GM12873 (cell line): ENCODE measurements around the gene PSMC4.

Experiments used
- TF ChIP-seq, protein P1 (sequence below): IDR thresholded peaks from 2 replicates; pipeline ENCODE4 v1.5.1; 2012; ENCODE audit warnings: low read depth, mild to moderate bottlenecking, moderate library complexity, low read length, control low read depth; ENCODE audit not compliant: insufficient read depth; ENCODE audit errors: missing control alignments

Gene PSMC4

GRCh38 chr19:39970675-39971379 lies at the start of gene PSMC4:
Gene PSMC4 (plus strand): TSS chr19:39971165. CDS start chr19:39971203, 38 bp downstream.
- TF ChIP-seq, protein P1, sequence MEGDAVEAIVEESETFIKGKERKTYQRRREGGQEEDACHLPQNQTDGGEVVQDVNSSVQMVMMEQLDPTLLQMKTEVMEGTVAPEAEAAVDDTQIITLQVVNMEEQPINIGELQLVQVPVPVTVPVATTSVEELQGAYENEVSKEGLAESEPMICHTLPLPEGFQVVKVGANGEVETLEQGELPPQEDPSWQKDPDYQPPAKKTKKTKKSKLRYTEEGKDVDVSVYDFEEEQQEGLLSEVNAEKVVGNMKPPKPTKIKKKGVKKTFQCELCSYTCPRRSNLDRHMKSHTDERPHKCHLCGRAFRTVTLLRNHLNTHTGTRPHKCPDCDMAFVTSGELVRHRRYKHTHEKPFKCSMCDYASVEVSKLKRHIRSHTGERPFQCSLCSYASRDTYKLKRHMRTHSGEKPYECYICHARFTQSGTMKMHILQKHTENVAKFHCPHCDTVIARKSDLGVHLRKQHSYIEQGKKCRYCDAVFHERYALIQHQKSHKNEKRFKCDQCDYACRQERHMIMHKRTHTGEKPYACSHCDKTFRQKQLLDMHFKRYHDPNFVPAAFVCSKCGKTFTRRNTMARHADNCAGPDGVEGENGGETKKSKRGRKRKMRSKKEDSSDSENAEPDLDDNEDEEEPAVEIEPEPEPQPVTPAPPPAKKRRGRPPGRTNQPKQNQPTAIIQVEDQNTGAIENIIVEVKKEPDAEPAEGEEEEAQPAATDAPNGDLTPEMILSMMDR: peak; percentile 88

DNA sequence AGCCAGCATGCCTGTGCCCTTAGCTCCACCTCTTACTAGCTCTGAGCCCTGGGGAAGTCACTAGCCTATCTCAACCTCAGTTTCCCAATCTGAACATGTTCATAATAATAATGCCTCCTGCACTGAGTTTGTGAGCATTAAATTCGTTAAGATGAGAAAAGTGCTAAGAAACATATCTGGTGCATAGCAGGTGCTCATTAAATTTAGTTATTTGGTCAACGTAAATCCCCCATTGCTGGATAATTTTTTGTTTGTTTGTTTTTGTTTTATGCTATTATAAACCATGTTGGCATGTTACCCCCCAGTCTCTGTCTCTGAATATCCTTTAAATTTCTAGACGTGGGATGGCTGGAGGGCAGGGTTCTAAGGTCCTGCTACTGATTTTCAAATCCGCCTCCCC lies 47.1 kb upstream of the PSMC4 start:
- TF ChIP-seq, protein P1: no peak

DNA sequence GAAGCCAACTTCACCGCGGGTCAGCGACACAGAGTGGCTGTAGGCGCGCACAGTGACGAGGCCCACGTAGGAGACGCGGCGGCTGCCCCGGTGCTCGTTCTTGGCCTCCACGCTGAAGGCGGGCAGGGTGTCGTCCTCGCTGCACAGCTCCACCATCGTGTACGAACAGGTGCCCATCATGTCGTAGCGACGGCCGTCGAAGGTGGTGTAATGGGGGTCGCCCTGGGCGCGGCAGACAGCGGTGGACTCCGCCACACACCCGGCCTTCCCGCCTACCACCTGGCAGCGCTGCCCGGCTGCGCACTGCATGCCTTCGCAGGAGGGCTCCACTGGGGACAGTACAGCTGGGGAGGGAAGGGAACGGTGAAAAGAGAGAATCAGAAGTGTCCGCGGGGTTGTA lies 46.6 kb upstream of the PSMC4 start:
- TF ChIP-seq, protein P1: no peak

DNA sequence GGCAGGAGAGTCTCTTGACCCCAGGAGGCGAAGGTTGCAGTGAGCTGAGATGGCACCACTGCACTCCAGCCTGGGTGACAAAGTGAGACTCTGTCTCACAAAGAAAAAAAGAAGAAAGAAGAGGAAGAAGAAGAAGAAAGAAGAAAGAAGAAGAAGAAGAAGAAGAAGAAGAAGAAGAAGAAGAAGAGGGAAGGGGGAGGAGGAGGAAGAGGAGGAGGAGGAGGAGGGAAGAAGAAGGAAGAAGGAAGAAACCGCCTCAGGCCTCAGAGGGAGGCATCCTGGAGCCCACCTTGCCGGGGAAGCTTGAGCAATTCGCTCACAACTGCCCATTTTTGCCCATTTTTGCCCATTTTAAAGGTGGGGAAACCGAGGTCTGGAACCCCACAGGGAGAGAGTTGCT lies 46.0 kb upstream of the PSMC4 start:
- TF ChIP-seq, protein P1: no peak

- TF ChIP-seq, protein P1: no peak
Measured at GRCh38 chr19:39926170-39926760, 44.7 kb upstream of the PSMC4 start.

DNA sequence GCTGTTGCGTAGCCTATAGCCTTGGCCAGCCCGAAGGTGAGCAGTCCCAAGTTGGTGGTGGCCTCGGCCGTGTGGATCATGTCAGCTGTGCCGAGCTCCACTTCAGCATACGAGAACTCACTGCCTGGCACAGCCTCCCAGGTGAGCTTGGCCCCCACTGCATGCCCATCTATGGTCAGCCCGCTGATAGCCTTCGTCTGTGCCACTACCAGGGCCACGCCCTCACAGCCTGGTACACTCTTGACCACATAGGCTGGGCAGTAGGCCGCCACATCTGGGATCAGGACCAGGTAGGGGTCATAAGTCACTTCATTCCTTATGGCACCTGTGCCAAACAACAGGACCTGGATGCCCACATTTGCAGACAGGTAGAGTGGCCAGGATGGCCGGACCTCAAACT lies 43.9 kb upstream of the PSMC4 start:
- TF ChIP-seq, protein P1: no peak

- TF ChIP-seq, protein P1: no peak
Measured at GRCh38 chr19:39927524-39928356, 43.2 kb upstream of the PSMC4 start.
